Measurements from ENCODE around the gene FLYWCH1.

- TF ChIP-seq CTCF (IDR thresholded peaks at IDR 0.05) (no peak), EZH2phosphoT487 (IDR thresholded peaks at IDR 0.05) (no peak)
Measured at GRCh38 chr16:2894231-2894630, 17.5 kb upstream of the FLYWCH1 start.
